Urothelium cell line (cell line): ENCODE data around the gene HOXB1.
"Not testable (repeated sequence)": the region's sequence is repeated elsewhere in the genome, so short reads cannot be mapped to it uniquely, and the experiment has no call there.

Source experiments
- DNase-seq: peaks from one replicate; pipeline ENCODE4 v3.0.0; 2011; ENCODE audit warnings: low spot score, mixed read lengths
- FAIRE-seq: peaks from 2 replicates; lab custom pipeline; 2011; peaks lifted over from hg19 to GRCh38; lab: Jason Lieb, UNC

HOXB1 gene

GRCh38 chr17:48499735-48500434 lies 30.9 kb downstream of the HOXB1 start:
- FAIRE-seq: peak; percentile 44

GRCh38 chr17:48499248-48499647 lies 31.6 kb downstream of the HOXB1 start:
- DNase-seq (no peak), FAIRE-seq (peak; percentile 23)

More at GRCh38 chr17:48499735-48500434, 30.9 kb downstream of the HOXB1 start:
- no peak for DNase-seq

- FAIRE-seq (no peak), DNase-seq (no peak)
Observed at GRCh38 chr17:48498164-48498850, 32.5 kb downstream of the HOXB1 start.

GRCh38 chr17:48497103-48497502 lies 33.7 kb downstream of the HOXB1 start:
- DNase-seq (peak; percentile 55), FAIRE-seq (peak; percentile 68)

GRCh38 chr17:48494335-48494734 lies 36.5 kb downstream of the HOXB1 start:
- no peak for DNase-seq
- FAIRE-seq: no peak

- DNase-seq (peak; percentile 51), FAIRE-seq (peak; percentile 23)
Observed at GRCh38 chr17:48492401-48493298, 38.2 kb downstream of the HOXB1 start.

GRCh38 chr17:48491527-48492273 lies 39.1 kb downstream of the HOXB1 start:
- no peak for DNase-seq
- FAIRE-seq: no peak

- FAIRE-seq (no peak), DNase-seq (no peak)
Observed at GRCh38 chr17:48490451-48490892, 40.3 kb downstream of the HOXB1 start.

GRCh38 chr17:48489781-48490180 lies 41.0 kb downstream of the HOXB1 start:
- DNase-seq: no peak
- no peak for FAIRE-seq

GRCh38 chr17:48488548-48489106 lies 42.2 kb downstream of the HOXB1 start:
- no peak for DNase-seq
- FAIRE-seq: no peak

GRCh38 chr17:48487221-48487620 lies 43.6 kb downstream of the HOXB1 start:
- DNase-seq: no peak
- no peak for FAIRE-seq

GRCh38 chr17:48486557-48486956 lies 44.3 kb downstream of the HOXB1 start:
- peak; percentile 82 for FAIRE-seq

GRCh38 chr17:48484850-48485249 lies 46.0 kb downstream of the HOXB1 start:
- FAIRE-seq (no peak), DNase-seq (no peak)

More at GRCh38 chr17:48486557-48486956, 44.3 kb downstream of the HOXB1 start:
- DNase-seq: peak; percentile 87

GRCh38 chr17:48484256-48484655 lies 46.6 kb downstream of the HOXB1 start:
- FAIRE-seq (peak; percentile 52), DNase-seq (no peak)

- FAIRE-seq (peak; percentile 55), DNase-seq (peak; percentile 90)
Observed at GRCh38 chr17:48483471-48484131, 47.2 kb downstream of the HOXB1 start.

GRCh38 chr17:48483004-48483403 lies 47.8 kb downstream of the HOXB1 start:
- DNase-seq (peak; percentile 77), FAIRE-seq (no peak)

- DNase-seq, FAIRE-seq: not testable (repeated sequence)
Observed at GRCh38 chr17:48482301-48482700, 48.5 kb downstream of the HOXB1 start.

GRCh38 chr17:48479014-48479402 lies 51.8 kb downstream of the HOXB1 start:
- FAIRE-seq (no peak), DNase-seq (no peak)
